GM23338 (cell line): ENCODE data around the gene FBXO2. TPM values are rescaled to one million over a fixed set of nuclear protein-coding genes. Genes with fewer than 3 reads are reported as not detected.

Source experiments
- ATAC-seq: fragments of 200-7000 bp; cut with Tn5 transposase; 3 replicates; pipeline ENCODE4 v1.9.1; 2020
- DNase-seq: peaks from one replicate; pipeline ENCODE4 v3.0.0-alpha.2; 2015; ENCODE audit warnings: low spot score
- H2AFZ ChIP-seq: fragments of 200-600 bp; sonication (generic); 2 replicates; pipeline ENCODE4 v1.8.0; 2016; ENCODE audit warnings: antibody characterized with exemption, mild to moderate bottlenecking, moderate library complexity
- H3F3A ChIP-seq: fragments of 200-600 bp; sonication (generic); replicated peaks from 2 replicates; pipeline ENCODE4 v1.8.0; 2017; ENCODE audit warnings: antibody characterized with exemption, mixed run types, low read depth
- H3K27ac ChIP-seq: fragments of 200-600 bp; sonication (generic); 2 replicates; pipeline ENCODE4 v1.6.1; 2016; ENCODE audit warnings: low read depth
- H3K27me3 ChIP-seq: fragments of 200-600 bp; sonication (generic); 2 replicates; pipeline ENCODE4 v1.8.0; 2016; ENCODE audit warnings: mild to moderate bottlenecking, mixed run types, moderate library complexity; ENCODE audit not compliant: insufficient read depth
- H3K36me3 ChIP-seq: fragments of 200-600 bp; sonication (generic); 2 replicates; pipeline ENCODE4 v1.8.0; 2016; ENCODE audit warnings: mild to moderate bottlenecking; ENCODE audit not compliant: insufficient read depth
- H3K4me1 ChIP-seq: fragments of 200-600 bp; sonication (generic); 2 replicates; pipeline ENCODE4 v1.8.0; 2016; ENCODE audit warnings: mild to moderate bottlenecking, moderate library complexity; ENCODE audit not compliant: insufficient read depth
- H3K4me2 ChIP-seq: fragments of 200-600 bp; sonication (generic); 2 replicates; pipeline ENCODE4 v1.7.1; 2017; ENCODE audit warnings: mixed run types
- H3K4me3 ChIP-seq: fragments of 200-600 bp; sonication (generic); 2 replicates; pipeline ENCODE4 v1.6.1; 2016; ENCODE audit warnings: mixed run types
- H3K79me2 ChIP-seq: fragments of 200-600 bp; sonication (generic); replicated peaks from 2 replicates; pipeline ENCODE4 v1.8.0; 2017; ENCODE audit warnings: mild to moderate bottlenecking; ENCODE audit not compliant: insufficient read depth
- H3K9me2 ChIP-seq: fragments of 200-600 bp; sonication (generic); 2 replicates; pipeline ENCODE4 v1.8.0; 2017; ENCODE audit not compliant: insufficient read depth
- H4K20me1 ChIP-seq: fragments of 200-600 bp; sonication (generic); replicated peaks from 2 replicates; pipeline ENCODE4 v1.8.0; 2017; ENCODE audit warnings: mild to moderate bottlenecking; ENCODE audit not compliant: insufficient read depth
- H3K27ac Mint-ChIP-seq: 2 replicates; pipeline ENCODE4 v1.8.0; 2020; ENCODE audit warnings: inconsistent platforms, mild to moderate bottlenecking, moderate library complexity, mixed read lengths
- H3K27me3 Mint-ChIP-seq: 3 replicates; pipeline ENCODE4 v1.8.0; 2022; ENCODE audit warnings: low read depth, mild to moderate bottlenecking, moderate library complexity, mixed read lengths, inconsistent platforms; ENCODE audit not compliant: insufficient read depth, poor library complexity
- H3K36me3 Mint-ChIP-seq: 3 replicates; pipeline ENCODE4 v1.8.0; 2021; ENCODE audit warnings: low read depth, mild to moderate bottlenecking, inconsistent platforms, moderate library complexity, mixed read lengths
- H3K4me1 Mint-ChIP-seq: 3 replicates; pipeline ENCODE4 v1.8.0; 2020; ENCODE audit warnings: mild to moderate bottlenecking, inconsistent platforms, mixed read lengths
- H3K4me3 Mint-ChIP-seq: 3 replicates; pipeline ENCODE4 v1.8.0; 2021; ENCODE audit warnings: moderate library complexity, mild to moderate bottlenecking, inconsistent platforms, mixed read lengths
- H3K9me3 Mint-ChIP-seq: 3 replicates; pipeline ENCODE4 v1.8.0; 2020; ENCODE audit warnings: moderate library complexity, mild to moderate bottlenecking, inconsistent platforms, mixed read lengths
- CREB1 ChIP-seq: fragments of 250-450 bp; sonication (Bioruptor Pico); IDR thresholded peaks from 2 replicates; pipeline ENCODE4 v1.5.0; 2020; ENCODE audit warnings: low read depth, mild to moderate bottlenecking, moderate library complexity
- JUNB ChIP-seq: IDR thresholded peaks from one replicate; pipeline ENCODE4 v1.6.1; 2016; ENCODE audit warnings: antibody characterized with exemption; ENCODE audit not compliant: unreplicated experiment
- POLR2AphosphoS5 ChIP-seq: IDR thresholded peaks from 2 replicates; pipeline ENCODE4 v1.6.1; 2016; ENCODE audit warnings: antibody characterized with exemption, low read depth
- polyA plus RNA-seq: library from polyadenylated mRNA; unstranded; fragments of >200 nt; fragmentation: Nextera tagmentation; extraction: Ambion mirVana; gene quantifications from 2 replicates; pipeline ENCODE4 v1.2.1, GENCODE V29; 2016
- total RNA-seq: library from RNA; depleted of rRNA; stranded (reverse); fragments of >200 nt; shearing (Covaris generic); gene quantifications from 2 replicates; pipeline ENCODE4 v1.2.3, GENCODE V29; 2014
- TF ChIP-seq, protein P1 (sequence below), 2 experiments: fragments of 200-600 bp in 1 of 2; sonication (generic) in 1 of 2; conservative IDR thresholded peaks; 2 replicates each; pipeline versions ENCODE4 v1.5.1 to v1.6.1; 2016 to 2017; ENCODE audit warnings: antibody characterized with exemption in 2 of 2, low read depth in 2 of 2, mild to moderate bottlenecking in 2 of 2, moderate library complexity in 1 of 2
- TF ChIP-seq, protein P2 (sequence below): IDR thresholded peaks from 2 replicates; pipeline ENCODE4 v1.6.1; 2016; ENCODE audit warnings: antibody characterized with exemption

Gene FBXO2
- total and polyA plus RNA-seq, 2 experiments from 2014 or later = 44.4 to 84.6 TPM

GRCh38 chr1:11691302-11691914 lies 37.2 kb upstream of the FBXO2 start, which contains the start of gene DRAXIN:
TSS of gene DRAXIN (plus strand) at chr1:11691710. CDS start at chr1:11706259, 14,549 bp downstream.
- Histone ChIP-seq H3K36me3 (no peaks in the 10 kb centered on the region), H2AFZ (no peak within 1 kb of the TSS), H3F3A (peaks cover 23% of the 10 kb centered on the region), H3K9me2 (no peaks in the 10 kb centered on the region), H3K4me3 (peak within 1 kb of the TSS; percentile 94), H3K27ac (peak within 1 kb of the TSS; percentile 98), H4K20me1 (peaks cover 7% of the 10 kb centered on the region), H3K4me2 (peak within 1 kb of the TSS; percentile 97), H3K27me3 (no peaks in the 10 kb centered on the region), H3K79me2 (peaks cover 91% of the 10 kb centered on the region), H3K4me1 (peaks cover 43% of the 10 kb centered on the region)
- H3K27me3 Mint-ChIP-seq = peaks cover 24% of the 10 kb centered on the region
- peaks cover 3% of the 10 kb centered on the region; the same call in 2 of the 3 replicates for H3K9me3 Mint-ChIP-seq
- peak within 1 kb of the TSS; percentile 91 for H3K4me3 Mint-ChIP-seq
- peaks cover 22% of the 10 kb centered on the region for H3K36me3 Mint-ChIP-seq
- H3K27ac Mint-ChIP-seq = peak within 1 kb of the TSS; percentile 95
- TF ChIP-seq JUNB (no peak), POLR2AphosphoS5 (peak; percentile 62)
- H3K4me1 Mint-ChIP-seq = peaks cover 43% of the 10 kb centered on the region
- DNase-seq (peak; percentile 89), ATAC-seq (peak; percentile 70)

GRCh38 chr1:11690397-11691301 lies 36.4 kb upstream of the FBXO2 start:
- Histone ChIP-seq H3K4me2 (peak overlapping the region; percentile 92), H3K27ac (peak overlapping the region; percentile 98), H3K79me2 (peaks cover 92% of the 10 kb centered on the region), H3K36me3 (no peaks in the 10 kb centered on the region), H4K20me1 (peaks cover 7% of the 10 kb centered on the region), H3K9me2 (no peaks in the 10 kb centered on the region), H3K27me3 (no peaks in the 10 kb centered on the region), H3K4me1 (peaks cover 48% of the 10 kb centered on the region), H3F3A (peaks cover 31% of the 10 kb centered on the region), H3K4me3 (peak overlapping the region; percentile 94), H2AFZ (no peak overlapping the region)
- Mint-ChIP-seq H3K27me3 (peaks cover 24% of the 10 kb centered on the region), H3K9me3 (peaks cover 3% of the 10 kb centered on the region; the same call in 2 of the 3 replicates), H3K36me3 (peaks cover 29% of the 10 kb centered on the region), H3K27ac (peak overlapping the region; percentile 95), H3K4me1 (peaks cover 49% of the 10 kb centered on the region), H3K4me3 (peak overlapping the region; percentile 91)
- DNase-seq (peak; percentile 76), ATAC-seq (peak; percentile 7)
- TF ChIP-seq CREB1 = peak; percentile 35; the same call in 1 of the 2 replicates
- TF ChIP-seq, protein P1, sequence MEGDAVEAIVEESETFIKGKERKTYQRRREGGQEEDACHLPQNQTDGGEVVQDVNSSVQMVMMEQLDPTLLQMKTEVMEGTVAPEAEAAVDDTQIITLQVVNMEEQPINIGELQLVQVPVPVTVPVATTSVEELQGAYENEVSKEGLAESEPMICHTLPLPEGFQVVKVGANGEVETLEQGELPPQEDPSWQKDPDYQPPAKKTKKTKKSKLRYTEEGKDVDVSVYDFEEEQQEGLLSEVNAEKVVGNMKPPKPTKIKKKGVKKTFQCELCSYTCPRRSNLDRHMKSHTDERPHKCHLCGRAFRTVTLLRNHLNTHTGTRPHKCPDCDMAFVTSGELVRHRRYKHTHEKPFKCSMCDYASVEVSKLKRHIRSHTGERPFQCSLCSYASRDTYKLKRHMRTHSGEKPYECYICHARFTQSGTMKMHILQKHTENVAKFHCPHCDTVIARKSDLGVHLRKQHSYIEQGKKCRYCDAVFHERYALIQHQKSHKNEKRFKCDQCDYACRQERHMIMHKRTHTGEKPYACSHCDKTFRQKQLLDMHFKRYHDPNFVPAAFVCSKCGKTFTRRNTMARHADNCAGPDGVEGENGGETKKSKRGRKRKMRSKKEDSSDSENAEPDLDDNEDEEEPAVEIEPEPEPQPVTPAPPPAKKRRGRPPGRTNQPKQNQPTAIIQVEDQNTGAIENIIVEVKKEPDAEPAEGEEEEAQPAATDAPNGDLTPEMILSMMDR (conservative IDR thresholded peaks at IDR 0.05; ENCODE audit: low read depth in 2 of 2) = peak in 1 of 2 experiments; percentile 18; a peak in 1 of 4 replicates
- peak; percentile 5 for TF ChIP-seq POLR2AphosphoS5
- TF ChIP-seq, protein P2, sequence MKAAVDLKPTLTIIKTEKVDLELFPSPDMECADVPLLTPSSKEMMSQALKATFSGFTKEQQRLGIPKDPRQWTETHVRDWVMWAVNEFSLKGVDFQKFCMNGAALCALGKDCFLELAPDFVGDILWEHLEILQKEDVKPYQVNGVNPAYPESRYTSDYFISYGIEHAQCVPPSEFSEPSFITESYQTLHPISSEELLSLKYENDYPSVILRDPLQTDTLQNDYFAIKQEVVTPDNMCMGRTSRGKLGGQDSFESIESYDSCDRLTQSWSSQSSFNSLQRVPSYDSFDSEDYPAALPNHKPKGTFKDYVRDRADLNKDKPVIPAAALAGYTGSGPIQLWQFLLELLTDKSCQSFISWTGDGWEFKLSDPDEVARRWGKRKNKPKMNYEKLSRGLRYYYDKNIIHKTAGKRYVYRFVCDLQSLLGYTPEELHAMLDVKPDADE = no peak
